Smooth muscle cell (in vitro differentiated cells): ENCODE results near the gene ZC4H2. TPM values are rescaled to one million over a fixed set of nuclear protein-coding genes. Genes with fewer than 3 reads are reported as not detected.
"Not testable (repeated sequence)": the region's sequence is repeated elsewhere in the genome, so short reads cannot be mapped to it uniquely, and the experiment has no call there.

Experiments
- DNase-seq: peaks from one replicate; lab custom pipeline; 2025; ENCODE audit not compliant: unreplicated experiment; lab: John Stamatoyannopoulos, UW
- H2AFZ ChIP-seq: fragments of 200-600 bp; sonication (generic); 2 replicates; pipeline ENCODE4 v1.6.0; 2016; ENCODE audit warnings: antibody characterized with exemption, low read depth, mild to moderate bottlenecking
- H3F3A ChIP-seq: fragments of 200-600 bp; sonication (generic); 2 replicates; pipeline ENCODE4 v1.6.0; 2017; ENCODE audit warnings: antibody characterized with exemption, low read depth
- H3K27ac ChIP-seq: fragments of 200-600 bp; sonication (generic); 2 replicates; pipeline ENCODE4 v1.5.1; 2016; ENCODE audit warnings: low read depth, mild to moderate bottlenecking
- H3K27me3 ChIP-seq: fragments of 200-600 bp; sonication (generic); 2 replicates; pipeline ENCODE4 v1.6.1; 2016; ENCODE audit warnings: low read depth, mild to moderate bottlenecking
- H3K36me3 ChIP-seq: fragments of 200-600 bp; sonication (generic); 2 replicates; pipeline ENCODE4 v1.5.1; 2016; ENCODE audit warnings: low read depth
- H3K4me1 ChIP-seq: fragments of 200-600 bp; sonication (generic); 2 replicates; pipeline ENCODE4 v1.5.1; 2016; ENCODE audit warnings: low read depth
- H3K4me2 ChIP-seq: fragments of 200-600 bp; sonication (generic); 2 replicates; pipeline ENCODE4 v1.6.0; 2016; ENCODE audit warnings: mild to moderate bottlenecking
- H3K4me3 ChIP-seq: fragments of 200-600 bp; sonication (generic); 2 replicates; pipeline ENCODE4 v1.5.1; 2016; ENCODE audit warnings: mild to moderate bottlenecking
- H3K79me2 ChIP-seq: fragments of 200-600 bp; sonication (generic); 2 replicates; pipeline ENCODE4 v1.6.0; 2016; ENCODE audit warnings: low read depth, mild to moderate bottlenecking
- H3K9ac ChIP-seq: fragments of 200-600 bp; sonication (generic); 2 replicates; pipeline ENCODE4 v1.6.0; 2016; ENCODE audit warnings: low read depth
- H3K9me3 ChIP-seq: fragments of 200-600 bp; sonication (generic); replicated peaks from 2 replicates; pipeline ENCODE4 v1.5.1; 2016; ENCODE audit warnings: low read depth
- H4K20me1 ChIP-seq: fragments of 200-600 bp; sonication (generic); 2 replicates; pipeline ENCODE4 v1.6.0; 2016; ENCODE audit warnings: low read depth
- WGBS: methylation state at CpG from one replicate; pipeline ENCODE4 v1.1.7; 2016; ENCODE audit warnings: low lambda C conversion rate; 5-methylcytosine and 5-hydroxymethylcytosine counted together
- polyA plus RNA-seq: library from polyadenylated mRNA; unstranded; fragments of >200 nt; fragmentation: Nextera tagmentation; extraction: Ambion mirVana; gene quantifications from 2 replicates; pipeline ENCODE4 v1.2.1, GENCODE V29; 2016
- total RNA-seq: library from RNA; depleted of rRNA; stranded (reverse); fragments of >200 nt; gene quantifications from 2 replicates; pipeline ENCODE4 v1.2.3, GENCODE V29; 2014
- TF ChIP-seq, protein P1 (sequence below): fragments of 200-600 bp; sonication (generic); IDR thresholded peaks from 2 replicates; pipeline ENCODE4 v1.5.1; 2017; ENCODE audit warnings: borderline replicate concordance, mild to moderate bottlenecking, antibody characterized with exemption; ENCODE audit not compliant: insufficient read depth, poor library complexity, severe bottlenecking

ZC4H2 gene
- total and polyA plus RNA-seq, 2 experiments from 2014 or later, result 17.6 to 18.8 TPM

DNA sequence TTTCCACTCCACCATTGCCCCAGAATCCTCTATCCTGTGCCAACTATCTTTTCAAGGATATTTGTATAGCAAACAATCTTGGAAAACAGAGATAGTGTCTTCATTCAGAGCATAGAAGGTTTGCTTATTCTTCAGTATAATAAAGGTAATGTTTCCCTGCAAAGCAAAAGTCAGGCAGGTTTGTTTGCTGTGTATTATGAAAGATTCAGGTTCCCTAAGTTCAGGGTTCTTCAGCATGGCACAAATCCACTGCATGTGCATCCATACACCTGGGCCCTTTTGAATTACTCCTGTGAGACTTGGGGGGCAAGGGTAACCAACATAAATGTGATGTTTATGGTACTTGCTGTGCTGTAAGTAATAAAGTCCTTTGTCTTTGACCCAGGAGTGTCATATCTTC is 33.2 kb upstream of the ZC4H2 start:
- no peak overlapping the region for H2AFZ ChIP-seq
- no peaks in the 10 kb centered on the region for H3F3A ChIP-seq
- no peaks in the 10 kb centered on the region for H3K27me3 ChIP-seq
- TF ChIP-seq, protein P1, sequence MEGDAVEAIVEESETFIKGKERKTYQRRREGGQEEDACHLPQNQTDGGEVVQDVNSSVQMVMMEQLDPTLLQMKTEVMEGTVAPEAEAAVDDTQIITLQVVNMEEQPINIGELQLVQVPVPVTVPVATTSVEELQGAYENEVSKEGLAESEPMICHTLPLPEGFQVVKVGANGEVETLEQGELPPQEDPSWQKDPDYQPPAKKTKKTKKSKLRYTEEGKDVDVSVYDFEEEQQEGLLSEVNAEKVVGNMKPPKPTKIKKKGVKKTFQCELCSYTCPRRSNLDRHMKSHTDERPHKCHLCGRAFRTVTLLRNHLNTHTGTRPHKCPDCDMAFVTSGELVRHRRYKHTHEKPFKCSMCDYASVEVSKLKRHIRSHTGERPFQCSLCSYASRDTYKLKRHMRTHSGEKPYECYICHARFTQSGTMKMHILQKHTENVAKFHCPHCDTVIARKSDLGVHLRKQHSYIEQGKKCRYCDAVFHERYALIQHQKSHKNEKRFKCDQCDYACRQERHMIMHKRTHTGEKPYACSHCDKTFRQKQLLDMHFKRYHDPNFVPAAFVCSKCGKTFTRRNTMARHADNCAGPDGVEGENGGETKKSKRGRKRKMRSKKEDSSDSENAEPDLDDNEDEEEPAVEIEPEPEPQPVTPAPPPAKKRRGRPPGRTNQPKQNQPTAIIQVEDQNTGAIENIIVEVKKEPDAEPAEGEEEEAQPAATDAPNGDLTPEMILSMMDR, result no peak
- no peak overlapping the region for H3K27ac ChIP-seq
- no peaks in the 10 kb centered on the region for H3K36me3 ChIP-seq
- H3K4me3 ChIP-seq, result no peak overlapping the region
- no peak for DNase-seq
- H3K4me2 ChIP-seq, result no peak overlapping the region
- H4K20me1 ChIP-seq, result no peaks in the 10 kb centered on the region
- no peaks in the 10 kb centered on the region for H3K4me1 ChIP-seq
- H3K9me3 ChIP-seq, result peaks cover 4% of the 10 kb centered on the region
- no peak overlapping the region for H3K9ac ChIP-seq
- no peaks in the 10 kb centered on the region for H3K79me2 ChIP-seq

- not testable (repeated sequence) for H3K27ac ChIP-seq, H3K4me1 ChIP-seq, H3K4me2 ChIP-seq, H3F3A ChIP-seq, H4K20me1 ChIP-seq, DNase-seq, H3K4me3 ChIP-seq, H3K27me3 ChIP-seq, H3K79me2 ChIP-seq, H3K9ac ChIP-seq, H2AFZ ChIP-seq, H3K36me3 ChIP-seq, H3K9me3 ChIP-seq
- 85% methylated on average over 3 of the region's 26 CpGs for WGBS
Measured at GRCh38 chrX:65002208-65002607, 26.0 kb upstream of the ZC4H2 start.

DNA sequence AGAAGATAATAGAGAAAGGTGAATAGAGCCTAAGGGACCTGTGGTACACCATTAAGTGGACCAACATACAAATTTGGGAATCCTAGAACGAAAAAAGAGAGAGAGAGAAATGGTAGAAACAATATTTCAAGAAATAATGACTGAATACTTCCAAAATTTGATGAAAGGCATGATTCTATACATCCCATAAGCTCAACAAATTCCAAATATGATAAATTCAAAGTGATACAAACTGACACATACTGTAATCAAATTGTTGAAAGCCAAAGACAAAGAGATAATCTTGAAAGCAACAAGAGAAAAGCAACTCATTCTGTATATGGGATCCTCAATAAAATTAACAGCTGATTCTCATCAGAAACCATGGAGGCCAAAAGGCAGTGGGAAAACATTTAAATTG is 20.6 kb upstream of the ZC4H2 start:
- Histone ChIP-seq H3K27ac (no peak overlapping the region), H3F3A (no peaks in the 10 kb centered on the region), H3K79me2 (no peaks in the 10 kb centered on the region), H3K9ac (no peak overlapping the region), H3K4me2 (no peak overlapping the region), H3K9me3 (no peaks in the 10 kb centered on the region), H2AFZ (no peak overlapping the region), H4K20me1 (no peaks in the 10 kb centered on the region), H3K4me1 (no peaks in the 10 kb centered on the region), H3K36me3 (no peaks in the 10 kb centered on the region), H3K4me3 (no peak overlapping the region), H3K27me3 (no peaks in the 10 kb centered on the region)
- WGBS, result 31% methylated on average over 1 of the region's 1 CpG
- TF ChIP-seq, protein P1, result no peak
- no peak for DNase-seq

DNA sequence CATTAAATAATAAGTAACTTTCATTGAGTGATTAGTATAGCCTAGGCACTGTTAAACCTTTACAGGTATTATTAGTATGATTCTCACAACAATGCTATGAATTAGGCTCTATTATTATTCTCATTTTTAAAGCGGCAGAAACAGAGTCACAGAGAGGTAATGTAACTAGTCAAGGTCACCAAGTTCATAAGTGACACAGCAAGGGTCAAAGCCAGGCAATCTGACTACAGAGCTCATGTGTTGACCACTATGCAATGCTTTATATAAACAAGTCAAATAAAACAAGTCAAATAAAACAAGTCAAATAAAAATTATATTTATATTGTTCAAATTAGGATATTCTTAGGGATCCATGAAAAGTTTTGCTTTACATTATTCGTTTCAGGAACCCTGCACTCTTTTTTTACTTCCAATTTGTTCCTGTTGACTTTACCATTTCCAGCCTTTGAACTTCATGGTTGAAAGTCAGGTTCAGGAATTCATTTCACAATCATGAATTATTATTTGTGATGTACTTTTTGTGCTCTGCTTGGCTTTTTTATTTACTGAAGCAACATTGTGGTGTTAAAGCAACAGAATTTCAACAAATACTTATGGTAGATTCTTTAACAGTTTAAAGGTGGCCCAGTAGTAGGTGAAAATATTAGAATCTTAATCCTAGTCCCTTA is 18.0 kb upstream of the ZC4H2 start:
- TF ChIP-seq, protein P1, result no peak
- Histone ChIP-seq H3K27ac (no peak overlapping the region), H3K9me3 (no peaks in the 10 kb centered on the region), H2AFZ (no peak overlapping the region), H3K4me1 (no peaks in the 10 kb centered on the region), H3K36me3 (no peaks in the 10 kb centered on the region), H3K27me3 (no peaks in the 10 kb centered on the region), H3F3A (no peaks in the 10 kb centered on the region), H4K20me1 (no peaks in the 10 kb centered on the region), H3K4me2 (no peak overlapping the region), H3K79me2 (no peaks in the 10 kb centered on the region), H3K4me3 (no peak overlapping the region), H3K9ac (no peak overlapping the region)
- DNase-seq, result no peak
- WGBS, result 72% methylated on average over 2 of the region's 2 CpGs
